ENCODE results near the gene MAP3K19.

Gene MAP3K19

GRCh38 chr2:134946073-134946472 is 101.2 kb downstream of the MAP3K19 start:
- Histone ChIP-seq H3K79me2 (ENCODE audit: control insufficient read depth, insufficient read depth, low read length) (no peaks in the 10 kb centered on the region), H3K4ac (ENCODE audit: low read depth, low read length) (no peak overlapping the region), H3K4me1 (ENCODE audit: control insufficient read depth, low read depth, low read length) (no peaks in the 10 kb centered on the region), H3K79me1 (ENCODE audit: low read length) (peaks cover 3% of the 10 kb centered on the region), H2AK5ac (ENCODE audit: low read length) (no peak overlapping the region), H3K56ac (ENCODE audit: low read length) (no peak overlapping the region), H4K8ac (ENCODE audit: low read depth, low read length) (no peak overlapping the region), H3K27me3 (ENCODE audit: insufficient read depth, low read length, poor library complexity) (no peaks in the 10 kb centered on the region), H2BK15ac (replicated peaks; ENCODE audit: low read depth) (no peak overlapping the region), H4K5ac (ENCODE audit: low read length) (no peak overlapping the region), H3K36me3 (ENCODE audit: control insufficient read depth, insufficient read depth, low read length) (no peaks in the 10 kb centered on the region), H3K4me2 (ENCODE audit: low read length) (no peak overlapping the region), H2BK5ac (ENCODE audit: low read length) (no peak overlapping the region), H3K23ac (ENCODE audit: low read length) (no peak overlapping the region), H3K9ac (ENCODE audit: low read length) (no peak overlapping the region), H3K27ac (ENCODE audit: low read depth, low read length) (no peak overlapping the region), H2BK120ac (ENCODE audit: low read depth, low read length) (no peak overlapping the region), H3K4me3 (ENCODE audit: low read length) (no peak overlapping the region), H3K18ac (ENCODE audit: low read length) (no peak overlapping the region)
- no peak for DNase-seq
- WGBS (ENCODE audit: extremely low coverage, insufficient coverage, low lambda C conversion rate), result no CpG with 5 or more reads among the region's 6 CpGs

DNA sequence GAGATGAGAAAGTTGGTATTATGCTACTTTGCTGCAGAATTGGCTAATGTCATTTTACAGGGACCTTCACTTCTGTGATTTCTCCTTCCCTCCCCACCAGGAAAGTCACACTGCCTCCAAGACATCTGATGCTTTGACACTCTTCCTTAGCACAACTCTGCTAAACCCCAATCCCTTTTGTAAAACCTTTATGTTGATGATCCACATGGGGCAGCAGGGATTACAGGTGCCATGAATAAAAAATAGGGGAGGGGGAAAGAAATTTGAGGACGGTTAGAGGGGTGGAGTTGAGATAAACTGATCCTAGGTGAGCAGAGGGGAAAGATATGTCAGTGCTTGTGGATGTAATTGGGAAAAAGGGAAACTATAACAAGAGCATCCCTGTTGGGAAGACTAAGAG is 102.3 kb downstream of the MAP3K19 start:
- Histone ChIP-seq H3K4me2 (ENCODE audit: low read length) (no peak overlapping the region), H3K79me1 (ENCODE audit: low read length) (peaks cover 5% of the 10 kb centered on the region), H3K27ac (ENCODE audit: low read depth, low read length) (no peak overlapping the region), H3K9ac (ENCODE audit: low read length) (no peak overlapping the region), H3K36me3 (ENCODE audit: control insufficient read depth, insufficient read depth, low read length) (no peaks in the 10 kb centered on the region), H2AK5ac (ENCODE audit: low read length) (no peak overlapping the region), H3K4me1 (ENCODE audit: control insufficient read depth, low read depth, low read length) (no peaks in the 10 kb centered on the region), H3K18ac (ENCODE audit: low read length) (no peak overlapping the region), H3K4ac (ENCODE audit: low read depth, low read length) (no peak overlapping the region), H3K23ac (ENCODE audit: low read length) (no peak overlapping the region), H4K5ac (ENCODE audit: low read length) (no peak overlapping the region), H3K79me2 (ENCODE audit: control insufficient read depth, insufficient read depth, low read length) (no peaks in the 10 kb centered on the region), H4K8ac (ENCODE audit: low read depth, low read length) (no peak overlapping the region), H3K4me3 (ENCODE audit: low read length) (no peak overlapping the region), H3K27me3 (ENCODE audit: insufficient read depth, low read length, poor library complexity) (no peaks in the 10 kb centered on the region), H3K56ac (ENCODE audit: low read length) (no peak overlapping the region), H2BK15ac (replicated peaks; ENCODE audit: low read depth) (no peak overlapping the region), H2BK120ac (ENCODE audit: low read depth, low read length) (no peak overlapping the region), H2BK5ac (ENCODE audit: low read length) (no peak overlapping the region)
- DNase-seq, result peak; percentile 11
- WGBS (ENCODE audit: extremely low coverage, insufficient coverage, low lambda C conversion rate), result no CpG with 5 or more reads among the region's 1 CpG

GRCh38 chr2:134943540-134943939 is 103.7 kb downstream of the MAP3K19 start:
- Histone ChIP-seq H3K27me3 (ENCODE audit: insufficient read depth, low read length, poor library complexity) (no peaks in the 10 kb centered on the region), H3K79me2 (ENCODE audit: control insufficient read depth, insufficient read depth, low read length) (no peaks in the 10 kb centered on the region), H4K8ac (ENCODE audit: low read depth, low read length) (no peak overlapping the region), H3K27ac (ENCODE audit: low read depth, low read length) (no peak overlapping the region), H2BK5ac (ENCODE audit: low read length) (no peak overlapping the region), H3K18ac (ENCODE audit: low read length) (no peak overlapping the region), H3K9ac (ENCODE audit: low read length) (no peak overlapping the region), H3K23ac (ENCODE audit: low read length) (no peak overlapping the region), H3K4me2 (ENCODE audit: low read length) (no peak overlapping the region), H2BK15ac (replicated peaks; ENCODE audit: low read depth) (no peak overlapping the region), H2BK120ac (ENCODE audit: low read depth, low read length) (no peak overlapping the region), H3K79me1 (ENCODE audit: low read length) (peaks cover 6% of the 10 kb centered on the region), H3K56ac (ENCODE audit: low read length) (no peak overlapping the region), H3K4me1 (ENCODE audit: control insufficient read depth, low read depth, low read length) (no peaks in the 10 kb centered on the region), H3K4me3 (ENCODE audit: low read length) (no peak overlapping the region), H3K4ac (ENCODE audit: low read depth, low read length) (no peak overlapping the region), H4K5ac (ENCODE audit: low read length) (no peak overlapping the region), H3K36me3 (ENCODE audit: control insufficient read depth, insufficient read depth, low read length) (no peaks in the 10 kb centered on the region), H2AK5ac (ENCODE audit: low read length) (no peak overlapping the region)
- WGBS (ENCODE audit: extremely low coverage, insufficient coverage, low lambda C conversion rate), result no CpG with 5 or more reads among the region's 2 CpGs
- no peak for DNase-seq

DNA sequence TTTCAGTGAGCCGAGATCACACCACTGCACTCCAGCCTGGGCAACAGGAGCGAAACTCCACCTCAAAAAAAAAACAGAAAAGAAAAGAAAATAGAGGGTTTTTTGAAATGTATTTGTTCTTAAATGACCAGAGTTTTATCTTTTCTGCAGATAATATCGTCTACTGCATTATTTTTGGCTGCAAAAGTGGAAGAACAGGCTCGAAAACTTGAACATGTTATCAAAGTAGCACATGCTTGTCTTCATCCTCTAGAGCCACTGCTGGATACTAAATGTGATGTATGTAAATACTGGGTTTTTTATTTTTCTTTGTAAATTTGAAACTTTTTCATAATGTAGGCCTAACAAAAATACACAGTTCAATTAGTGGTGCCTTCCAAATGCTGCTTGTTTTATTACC is 110.6 kb downstream of the MAP3K19 start:
- Histone ChIP-seq H3K4ac (ENCODE audit: low read depth, low read length) (no peak overlapping the region), H2BK5ac (ENCODE audit: low read length) (no peak overlapping the region), H3K4me3 (ENCODE audit: low read length) (no peak overlapping the region), H2BK120ac (ENCODE audit: low read depth, low read length) (no peak overlapping the region), H3K56ac (ENCODE audit: low read length) (no peak overlapping the region), H2BK15ac (replicated peaks; ENCODE audit: low read depth) (no peak overlapping the region), H3K9ac (ENCODE audit: low read length) (no peak overlapping the region), H4K8ac (ENCODE audit: low read depth, low read length) (no peak overlapping the region), H3K27me3 (ENCODE audit: insufficient read depth, low read length, poor library complexity) (no peaks in the 10 kb centered on the region), H3K36me3 (ENCODE audit: control insufficient read depth, insufficient read depth, low read length) (no peaks in the 10 kb centered on the region), H3K23ac (ENCODE audit: low read length) (no peak overlapping the region), H2AK5ac (ENCODE audit: low read length) (no peak overlapping the region), H3K79me1 (ENCODE audit: low read length) (peaks cover 7% of the 10 kb centered on the region), H4K5ac (ENCODE audit: low read length) (no peak overlapping the region), H3K4me2 (ENCODE audit: low read length) (no peak overlapping the region), H3K18ac (ENCODE audit: low read length) (no peak overlapping the region), H3K4me1 (ENCODE audit: control insufficient read depth, low read depth, low read length) (no peaks in the 10 kb centered on the region), H3K79me2 (ENCODE audit: control insufficient read depth, insufficient read depth, low read length) (peaks cover 28% of the 10 kb centered on the region), H3K27ac (ENCODE audit: low read depth, low read length) (no peak overlapping the region)
- no CpG with 5 or more reads among the region's 4 CpGs for WGBS (ENCODE audit: extremely low coverage, insufficient coverage, low lambda C conversion rate)
- DNase-seq, result no peak

GRCh38 chr2:134934641-134935040 is 112.6 kb downstream of the MAP3K19 start:
- no CpG with 5 or more reads among the region's 1 CpG for WGBS (ENCODE audit: extremely low coverage, insufficient coverage, low lambda C conversion rate)
- Histone ChIP-seq H2BK15ac (replicated peaks; ENCODE audit: low read depth) (no peak overlapping the region), H3K9ac (ENCODE audit: low read length) (no peak overlapping the region), H2BK120ac (ENCODE audit: low read depth, low read length) (no peak overlapping the region), H4K5ac (ENCODE audit: low read length) (no peak overlapping the region), H3K18ac (ENCODE audit: low read length) (no peak overlapping the region), H3K4me1 (ENCODE audit: control insufficient read depth, low read depth, low read length) (no peaks in the 10 kb centered on the region), H3K4ac (ENCODE audit: low read depth, low read length) (no peak overlapping the region), H3K27ac (ENCODE audit: low read depth, low read length) (no peak overlapping the region), H3K27me3 (ENCODE audit: insufficient read depth, low read length, poor library complexity) (no peaks in the 10 kb centered on the region), H2AK5ac (ENCODE audit: low read length) (no peak overlapping the region), H3K4me2 (ENCODE audit: low read length) (no peak overlapping the region), H2BK5ac (ENCODE audit: low read length) (no peak overlapping the region), H3K79me2 (ENCODE audit: control insufficient read depth, insufficient read depth, low read length) (peaks cover 46% of the 10 kb centered on the region), H3K79me1 (ENCODE audit: low read length) (peaks cover 4% of the 10 kb centered on the region), H3K4me3 (ENCODE audit: low read length) (no peak overlapping the region), H3K23ac (ENCODE audit: low read length) (no peak overlapping the region), H3K36me3 (ENCODE audit: control insufficient read depth, insufficient read depth, low read length) (no peaks in the 10 kb centered on the region), H3K56ac (ENCODE audit: low read length) (no peak overlapping the region), H4K8ac (ENCODE audit: low read depth, low read length) (no peak overlapping the region)
- no peak for DNase-seq

- no peak overlapping the region for H2BK5ac ChIP-seq (ENCODE audit: low read length)
- H3K27me3 ChIP-seq (ENCODE audit: insufficient read depth, low read length, poor library complexity), result no peaks in the 10 kb centered on the region
- no peak overlapping the region for H3K4me2 ChIP-seq (ENCODE audit: low read length)
- no peak overlapping the region for H4K8ac ChIP-seq (ENCODE audit: low read depth, low read length)
- peaks cover 51% of the 10 kb centered on the region for H3K79me2 ChIP-seq (ENCODE audit: control insufficient read depth, insufficient read depth, low read length)
- no peak for DNase-seq
- H3K18ac ChIP-seq (ENCODE audit: low read length), result no peak overlapping the region
- no peak overlapping the region for H3K56ac ChIP-seq (ENCODE audit: low read length)
- H2BK120ac ChIP-seq (ENCODE audit: low read depth, low read length), result no peak overlapping the region
- no peak overlapping the region for H2BK15ac ChIP-seq (replicated peaks; ENCODE audit: low read depth)
- no peaks in the 10 kb centered on the region for H3K4me1 ChIP-seq (ENCODE audit: control insufficient read depth, low read depth, low read length)
- H3K23ac ChIP-seq (ENCODE audit: low read length), result no peak overlapping the region
- H3K36me3 ChIP-seq (ENCODE audit: control insufficient read depth, insufficient read depth, low read length), result no peaks in the 10 kb centered on the region
- no peak overlapping the region for H4K5ac ChIP-seq (ENCODE audit: low read length)
- H3K79me1 ChIP-seq (ENCODE audit: low read length), result peaks cover 4% of the 10 kb centered on the region
- H3K9ac ChIP-seq (ENCODE audit: low read length), result no peak overlapping the region
- no peak overlapping the region for H2AK5ac ChIP-seq (ENCODE audit: low read length)
- H3K4ac ChIP-seq (ENCODE audit: low read depth, low read length), result no peak overlapping the region
- 100% methylated on average over 2 of the region's 2 CpGs for WGBS (ENCODE audit: extremely low coverage, insufficient coverage, low lambda C conversion rate)
- no peak overlapping the region for H3K4me3 ChIP-seq (ENCODE audit: low read length)
- H3K27ac ChIP-seq (ENCODE audit: low read depth, low read length), result no peak overlapping the region
These were observed 113.1 kb downstream of the MAP3K19 start for GRCh38 chr2:134934150-134934549.
